Heart left ventricle (tissue), 13 donors: Measurements from ENCODE around the gene NEURL4.

ENCODE experiments used
- CTCF ChIP-seq, 12 donors: fragments of 200-600 bp; sonication (generic) in 4 of 12; IDR thresholded peaks; one replicate each; pipeline versions ENCODE4 v1.5.0 to v1.8.0; 2018 to 2022; ENCODE audit warnings: antibody characterized with exemption in 12 of 12, mild to moderate bottlenecking in 5 of 12
- POLR2A ChIP-seq, 2 donors: fragments of 450-650 bp; IDR thresholded peaks; one replicate each; pipeline ENCODE4 v1.6.1; 2017; ENCODE audit warnings: antibody characterized with exemption in 2 of 2, mild to moderate bottlenecking in 2 of 2, moderate library complexity in 2 of 2
- donor health status: ischemic (EF 13 %, LVEDD 7.1; RV severe dilation, severe dysfunction).
- donor health status: DM: no; HTN: yes; CAD: no.
- donor health status: DM: no; HTN: no; CAD: no.
- donor health status: ischemic (EF 25% LVEDD 6.9; RV normal size, moderate dysfunction).
- donor health status: ischemic (EF 25% LVEDD 5.7; RV mildly dilated, moderate dysfunction).
- donor health status: ischemic (EF 35%, LVEDD 5.7; RV mildly dilated, moderate dysfunction).
- donor health status: nonischemic (EF 11% LVEDD 7.7; RV severe dilation, severe dysfunction).
- donor health status: DM: yes; HTN: yes; CAD: no.
- donor health status: PGD.
- donor health status: ischemic (EF 29% LVEDD 5.4; RV normal size, mild dysfunction).
- donor health status: nonischemic (EF 23%, LVEDD 6.1; RV moderate dilation, normal function).

GRCh38 chr17:7290685-7291084 is 38.5 kb downstream of the NEURL4 start:
- no peak for TF ChIP-seq CTCF (IDR thresholded peaks at IDR 0.05)
- TF ChIP-seq POLR2A (IDR thresholded peaks at IDR 0.05), result no peak
